Upper lobe of right lung (tissue), 1 donor: Measurements from ENCODE around the gene CREB3L1. TPM values are rescaled to one million over a fixed set of nuclear protein-coding genes. Genes with fewer than 3 reads are reported as not detected.

Experiments
- ATAC-seq: fragments of 200-7000 bp; cut with Tn5 transposase; one replicate; pipeline ENCODE4 v1.9.1; 2020; ENCODE audit warnings: mild to moderate bottlenecking, moderate library complexity
- DNase-seq: peaks from one replicate; pipeline ENCODE4 v3.0.0-alpha.2; 2020
- H3K27ac ChIP-seq: fragments of 200-600 bp; one replicate; pipeline ENCODE4 v1.8.0; 2022
- H3K27me3 ChIP-seq: fragments of 200-600 bp; one replicate; pipeline ENCODE4 v1.8.0; 2022; ENCODE audit warnings: mild to moderate bottlenecking
- H3K36me3 ChIP-seq: fragments of 200-600 bp; one replicate; pipeline ENCODE4 v1.8.0; 2022
- H3K4me1 ChIP-seq: fragments of 200-600 bp; one replicate; pipeline ENCODE4 v1.8.0; 2022
- H3K4me3 ChIP-seq: fragments of 200-600 bp; one replicate; pipeline ENCODE4 v1.8.0; 2022; ENCODE audit warnings: mild to moderate bottlenecking
- H3K9me3 ChIP-seq: fragments of 200-600 bp; one replicate; pipeline ENCODE4 v1.8.0; 2022
- CTCF ChIP-seq: fragments of 200-600 bp; IDR thresholded peaks from one replicate; pipeline ENCODE4 v1.8.0; 2022; ENCODE audit warnings: antibody characterized with exemption
- intact Hi-C: fragments of 100-400 bp; cut with DNase I; formaldehyde crosslinking; loops from one replicate; pipeline ENCODE4 v1.11.0; 2022
- total RNA-seq: library from RNA; stranded (reverse); fragmentation: NEBNext Ultra II Directional; extraction: Animal tissue kit (Norgen Biotek cat#: 25700); gene quantifications from one replicate; pipeline ENCODE4 v1.2.1, GENCODE V29; 2021
- donor health status: DM: no; HTN: yes; CAD: no; lungs with severe emphysema.

Gene CREB3L1
- total RNA-seq, 1 donor from 2014 or later, result 47.4 TPM

GRCh38 chr11:46330563-46331281 is 53.3 kb downstream of the CREB3L1 start:
- no peak for DNase-seq

GRCh38 chr11:46331282-46331984 is 54.0 kb downstream of the CREB3L1 start:
- H3K36me3 ChIP-seq, result no peaks in the 10 kb centered on the region
- H3K27ac ChIP-seq, result no peak overlapping the region
- peaks cover 32% of the 10 kb centered on the region for H3K27me3 ChIP-seq
- H3K9me3 ChIP-seq, result no peaks in the 10 kb centered on the region
- no peak overlapping the region for H3K4me3 ChIP-seq
- intact Hi-C loops, result no loop called here
- no peak for TF ChIP-seq CTCF
- H3K4me1 ChIP-seq, result peaks cover 11% of the 10 kb centered on the region
- DNase-seq, result no peak
- ATAC-seq, result no peak

More at GRCh38 chr11:46330563-46331281, 53.3 kb downstream of the CREB3L1 start:
- Histone ChIP-seq H3K4me3 (no peak overlapping the region), H3K27ac (no peak overlapping the region), H3K4me1 (peaks cover 11% of the 10 kb centered on the region), H3K9me3 (no peaks in the 10 kb centered on the region), H3K27me3 (peaks cover 32% of the 10 kb centered on the region), H3K36me3 (no peaks in the 10 kb centered on the region)
- ATAC-seq, result peak; percentile 32
- no peak for TF ChIP-seq CTCF
- intact Hi-C loops, result no loop called here

GRCh38 chr11:46332093-46332567 is 54.7 kb downstream of the CREB3L1 start:
- H3K36me3 ChIP-seq, result no peaks in the 10 kb centered on the region
- peaks cover 11% of the 10 kb centered on the region for H3K4me1 ChIP-seq
- intact Hi-C loops, result no loop called here
- no peak overlapping the region for H3K4me3 ChIP-seq
- no peaks in the 10 kb centered on the region for H3K9me3 ChIP-seq
- ATAC-seq (no peak), DNase-seq (no peak)
- TF ChIP-seq CTCF, result no peak
- H3K27ac ChIP-seq, result no peak overlapping the region
- peaks cover 32% of the 10 kb centered on the region for H3K27me3 ChIP-seq

- TF ChIP-seq CTCF, result no peak
- intact Hi-C loops, result no loop called here
- Histone ChIP-seq H3K9me3 (no peaks in the 10 kb centered on the region), H3K27ac (no peak overlapping the region), H3K4me1 (peaks cover 11% of the 10 kb centered on the region), H3K4me3 (peak overlapping the region; percentile 44), H3K36me3 (no peaks in the 10 kb centered on the region), H3K27me3 (peaks cover 32% of the 10 kb centered on the region)
- ATAC-seq (peak; percentile 47), DNase-seq (no peak)
These were observed 55.3 kb downstream of the CREB3L1 start for GRCh38 chr11:46332568-46333393.

GRCh38 chr11:46333394-46333947 is 56.0 kb downstream of the CREB3L1 start:
- intact Hi-C loops, result no loop called here
- peaks cover 32% of the 10 kb centered on the region for H3K27me3 ChIP-seq
- no peaks in the 10 kb centered on the region for H3K36me3 ChIP-seq
- no peak overlapping the region for H3K27ac ChIP-seq
- H3K9me3 ChIP-seq, result no peaks in the 10 kb centered on the region
- H3K4me1 ChIP-seq, result peaks cover 17% of the 10 kb centered on the region
- peak overlapping the region; percentile 44 for H3K4me3 ChIP-seq
- DNase-seq (no peak), ATAC-seq (no peak)
- no peak for TF ChIP-seq CTCF
